GM12891 (cell line): ENCODE data around the gene GATAD2B.

Source experiments
- POLR2A ChIP-seq: IDR thresholded peaks from 2 replicates; pipeline ENCODE4 v1.6.1; 2011; ENCODE audit warnings: low read depth, low read length, control low read depth
- POLR2AphosphoS5 ChIP-seq: IDR thresholded peaks from 2 replicates; pipeline ENCODE4 v1.6.1; 2011; ENCODE audit warnings: low read depth, low read length, control low read depth
- POU2F2 ChIP-seq: IDR thresholded peaks from 2 replicates; pipeline ENCODE4 v1.6.1; 2011; ENCODE audit warnings: low read depth, mild to moderate bottlenecking, control low read depth, low read length, moderate library complexity
- SPI1 ChIP-seq: IDR thresholded peaks from 2 replicates; pipeline ENCODE4 v1.6.1; 2011; ENCODE audit warnings: low read depth, low read length, control low read depth
- TAF1 ChIP-seq: IDR thresholded peaks from 2 replicates; pipeline ENCODE4 v1.6.1; 2011; ENCODE audit warnings: low read depth, low read length, control low read depth

GRCh38 chr1:153968000-153968363 is 45.2 kb upstream of the GATAD2B start:
- no peak for TF ChIP-seq POLR2A
- no peak for TF ChIP-seq POU2F2
- no peak for TF ChIP-seq TAF1
- no peak for TF ChIP-seq POLR2AphosphoS5
- TF ChIP-seq SPI1: no peak
